Activated effector memory CD4-positive, alpha-beta T cell treated with anti-CD3 and anti-CD28 coated beads, Interleukin-2, amount 50 U/mL, for 16 hours (primary cell): ENCODE data around the gene ZBTB7B.
A peak's percentile ranks its signal among the peaks of the same experiment; 100 is the strongest.

Experiments
- DNase-seq: peaks from one replicate; pipeline ENCODE4 v3.0.0-alpha.2; 2020

ZBTB7B gene

GRCh38 chr1:155042789-155043188 is 40.2 kb downstream of the ZBTB7B start:
- no peak for DNase-seq

- DNase-seq, result no peak
These were observed 40.7 kb downstream of the ZBTB7B start for GRCh38 chr1:155043301-155043702.

- no peak for DNase-seq
These were observed 41.2 kb downstream of the ZBTB7B start for GRCh38 chr1:155043793-155044192.

- DNase-seq, result no peak
These were observed 41.8 kb downstream of the ZBTB7B start for GRCh38 chr1:155044365-155044764.

GRCh38 chr1:155044812-155045657 is 42.4 kb downstream of the ZBTB7B start:
- peak; percentile 84 for DNase-seq

- no peak for DNase-seq
These were observed 46.1 kb downstream of the ZBTB7B start for GRCh38 chr1:155048449-155049334.

GRCh38 chr1:155049651-155050559 is 47.3 kb downstream of the ZBTB7B start:
- no peak for DNase-seq

- peak; percentile 93 for DNase-seq
These were observed 48.1 kb downstream of the ZBTB7B start, which contains the start of gene ADAM15 for GRCh38 chr1:155050560-155051341. Gene ADAM15 (plus strand): TSS chr1:155051316. CDS start chr1:155051387, 71 bp downstream.

- DNase-seq, result no peak
These were observed 48.8 kb downstream of the ZBTB7B start for GRCh38 chr1:155051342-155051776.

- peak; percentile 80 for DNase-seq
These were observed 49.3 kb downstream of the ZBTB7B start for GRCh38 chr1:155051777-155052398.

- peak; percentile 73 for DNase-seq
These were observed 50.1 kb downstream of the ZBTB7B start for GRCh38 chr1:155052439-155053395.

GRCh38 chr1:155053531-155054105 is 51.0 kb downstream of the ZBTB7B start:
- no peak for DNase-seq

GRCh38 chr1:155057104-155057503 is 54.5 kb downstream of the ZBTB7B start:
- DNase-seq, result no peak

GRCh38 chr1:155057788-155058211 is 55.2 kb downstream of the ZBTB7B start:
- DNase-seq, result no peak

- DNase-seq, result no peak
These were observed 58.1 kb downstream of the ZBTB7B start for GRCh38 chr1:155060736-155061135.

GRCh38 chr1:155061381-155062150 is 59.0 kb downstream of the ZBTB7B start:
- peak; percentile 98 for DNase-seq

- no peak for DNase-seq
These were observed 59.6 kb downstream of the ZBTB7B start for GRCh38 chr1:155062151-155062686.

GRCh38 chr1:155062702-155063411 is 60.3 kb downstream of the ZBTB7B start:
- DNase-seq, result peak; percentile 90
